Mucosa of rectum (tissue), 2 donors: Measurements from ENCODE around the gene ABHD10.

ENCODE experiments used
- H3K27ac ChIP-seq, 2 donors: one replicate each; pipeline ENCODE4 v1.7.0; 2013; ENCODE audit warnings: inconsistent platforms in 2 of 2, low read depth in 2 of 2, low read length in 2 of 2
- H3K27me3 ChIP-seq, 2 donors: one replicate each; pipeline ENCODE4 v1.7.0; 2013; ENCODE audit warnings: low read length in 2 of 2; ENCODE audit not compliant: control insufficient read depth in 2 of 2, insufficient read depth in 2 of 2
- H3K36me3 ChIP-seq, 2 donors: one replicate each; pipeline ENCODE4 v1.7.0; 2013; ENCODE audit warnings: low read length in 2 of 2; ENCODE audit not compliant: control insufficient read depth in 2 of 2, insufficient read depth in 2 of 2
- H3K4me1 ChIP-seq, 2 donors: one replicate each; pipeline ENCODE4 v1.7.0; 2013; ENCODE audit warnings: low read length in 2 of 2, mild to moderate bottlenecking in 1 of 2; ENCODE audit not compliant: control insufficient read depth in 2 of 2, insufficient read depth in 2 of 2
- H3K4me3 ChIP-seq, 2 donors: one replicate each; pipeline ENCODE4 v1.7.0; 2013; ENCODE audit warnings: low read length in 2 of 2
- H3K9ac ChIP-seq, 2 donors: one replicate each; pipeline ENCODE4 v1.7.0; 2013; ENCODE audit warnings: low read length in 2 of 2, low read depth in 1 of 2, mild to moderate bottlenecking in 1 of 2
- H3K9me3 ChIP-seq, 2 donors: one replicate each; pipeline ENCODE4 v1.7.0; 2013; ENCODE audit warnings: low read length in 2 of 2; ENCODE audit not compliant: control insufficient read depth in 2 of 2
- donor health status: healthy.
- donor health status: Normal muscosa, but diverticular disease.

The ABHD10 gene

GRCh38 chr3:111978583-111979433 lies at the start of gene ABHD10:
Gene ABHD10 (plus strand): TSS chr3:111979026. CDS start chr3:111979062, 36 bp downstream.
- Histone ChIP-seq H3K36me3 (no peaks in the 10 kb centered on the region), H3K9ac (peak within 1 kb of the TSS; percentile 78 to 89), H3K27me3 (no peaks in the 10 kb centered on the region), H3K9me3 (no peaks in the 10 kb centered on the region), H3K4me3 (peak within 1 kb of the TSS; percentile 96), H3K4me1 (peaks cover 8 to 19% of the 10 kb centered on the region in 2 donors), H3K27ac (peak within 1 kb of the TSS; percentile 77 to 87)

GRCh38 chr3:111929484-111929883 lies 49.3 kb upstream of the ABHD10 start:
- Histone ChIP-seq H3K9ac (no peak overlapping the region), H3K27ac (no peak overlapping the region), H3K27me3 (no peaks in the 10 kb centered on the region), H3K9me3 (no peaks in the 10 kb centered on the region), H3K4me1 (no peaks in the 10 kb centered on the region), H3K4me3 (no peak overlapping the region), H3K36me3 (no peaks in the 10 kb centered on the region)

- no peaks in the 10 kb centered on the region for H3K36me3 ChIP-seq
- no peaks in the 10 kb centered on the region for H3K4me1 ChIP-seq
- H3K4me3 ChIP-seq, result no peak overlapping the region
- H3K27ac ChIP-seq, result no peak overlapping the region
- no peak overlapping the region for H3K9ac ChIP-seq
- no peaks in the 10 kb centered on the region for H3K27me3 ChIP-seq
- H3K9me3 ChIP-seq, result no peaks in the 10 kb centered on the region
These were observed 45.9 kb upstream of the ABHD10 start for GRCh38 chr3:111932946-111933345.

DNA sequence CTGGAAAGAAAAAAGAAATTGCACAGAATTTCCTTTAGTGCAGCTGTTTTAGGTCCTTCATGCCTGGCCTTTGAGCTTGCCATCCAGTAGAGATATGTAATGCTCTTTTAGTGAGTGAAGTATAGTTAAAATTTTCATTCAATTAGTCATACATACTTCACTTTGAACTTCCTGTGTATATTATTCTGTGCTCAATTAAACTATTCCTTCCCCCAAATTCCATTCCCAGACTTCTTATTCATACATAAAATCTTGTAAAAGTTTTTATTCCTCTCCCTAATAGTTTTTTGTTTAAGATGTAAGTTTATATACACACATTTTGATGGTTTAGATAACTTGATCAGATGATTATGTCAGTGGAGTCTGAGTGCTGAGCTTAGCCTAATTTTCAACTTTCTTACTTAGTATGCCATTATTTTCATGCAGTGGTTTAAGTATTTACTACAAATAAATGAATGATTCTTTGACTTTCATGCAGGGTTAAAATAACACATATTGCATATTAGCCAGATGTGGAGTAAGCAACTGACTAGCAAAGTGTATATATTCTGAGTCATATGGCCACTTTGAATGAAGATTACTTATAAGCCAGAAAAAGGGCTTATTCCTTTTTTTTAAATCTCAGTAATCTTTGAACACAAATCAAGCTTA lies 42.5 kb upstream of the ABHD10 start:
- Histone ChIP-seq H3K27me3 (no peaks in the 10 kb centered on the region), H3K36me3 (peaks cover 0 to 4% of the 10 kb centered on the region in 2 donors), H3K9me3 (no peaks in the 10 kb centered on the region), H3K4me3 (no peak overlapping the region), H3K9ac (no peak overlapping the region), H3K4me1 (no peaks in the 10 kb centered on the region), H3K27ac (no peak overlapping the region)

GRCh38 chr3:111936967-111937366 lies 41.9 kb upstream of the ABHD10 start:
- H3K9me3 ChIP-seq, result no peaks in the 10 kb centered on the region
- no peak overlapping the region for H3K9ac ChIP-seq
- no peaks in the 10 kb centered on the region for H3K27me3 ChIP-seq
- peaks cover 0 to 4% of the 10 kb centered on the region in 2 donors for H3K36me3 ChIP-seq
- H3K27ac ChIP-seq, result no peak overlapping the region
- H3K4me3 ChIP-seq, result no peak overlapping the region
- no peaks in the 10 kb centered on the region for H3K4me1 ChIP-seq

DNA sequence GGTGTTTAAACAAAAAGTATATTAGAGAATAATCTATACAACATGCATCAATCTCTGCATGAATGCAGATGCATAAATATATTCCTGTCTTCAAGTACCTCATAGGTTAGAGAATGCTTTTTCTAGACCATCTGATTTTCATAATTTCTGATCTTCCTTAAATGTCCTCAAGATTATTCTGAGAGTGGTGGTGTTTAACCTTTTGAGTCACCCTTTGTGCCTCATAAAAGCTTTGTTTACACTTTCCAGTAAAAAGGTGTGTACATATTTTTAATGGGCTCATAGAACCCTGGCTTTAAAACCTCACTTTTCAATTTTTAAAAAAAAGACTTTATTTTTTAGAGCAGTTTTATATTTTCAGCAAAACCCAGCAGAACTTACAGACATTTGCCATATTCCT lies 41.0 kb upstream of the ABHD10 start:
- peaks cover 0 to 4% of the 10 kb centered on the region in 2 donors for H3K36me3 ChIP-seq

DNA sequence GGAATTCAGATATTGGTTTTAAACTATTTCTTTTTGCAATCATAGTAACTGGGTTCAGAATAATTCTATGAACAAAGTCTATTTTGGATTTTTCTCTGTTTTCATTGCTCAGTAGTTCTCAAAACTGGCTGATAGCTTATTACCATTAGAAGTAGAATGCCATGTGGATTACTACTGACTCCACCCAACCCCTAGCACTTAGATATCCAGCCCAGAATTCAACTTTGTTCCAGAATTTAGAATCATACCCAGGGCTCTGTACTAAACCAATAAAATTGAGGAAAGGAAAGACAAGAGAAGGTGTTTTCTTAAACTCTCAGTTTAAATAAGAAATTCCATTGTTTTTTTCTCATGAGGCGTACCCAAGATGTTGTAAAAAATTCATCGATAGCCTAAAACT lies 39.0 kb upstream of the ABHD10 start:
- peaks cover 0 to 4% of the 10 kb centered on the region in 2 donors for H3K36me3 ChIP-seq
- no peak overlapping the region for H3K4me3 ChIP-seq
- no peak overlapping the region for H3K9ac ChIP-seq
- no peaks in the 10 kb centered on the region for H3K27me3 ChIP-seq
- H3K27ac ChIP-seq, result no peak overlapping the region
- no peaks in the 10 kb centered on the region for H3K4me1 ChIP-seq
- H3K9me3 ChIP-seq, result no peaks in the 10 kb centered on the region

More for the DNA sequence above, 41.0 kb upstream of the ABHD10 start:
- H3K27ac ChIP-seq, result no peak overlapping the region
- no peaks in the 10 kb centered on the region for H3K27me3 ChIP-seq
- H3K9ac ChIP-seq, result no peak overlapping the region
- H3K4me3 ChIP-seq, result no peak overlapping the region
- no peaks in the 10 kb centered on the region for H3K4me1 ChIP-seq
- H3K9me3 ChIP-seq, result no peaks in the 10 kb centered on the region

GRCh38 chr3:111943533-111943932 lies 35.3 kb upstream of the ABHD10 start:
- H3K4me1 ChIP-seq, result no peaks in the 10 kb centered on the region
- H3K9ac ChIP-seq, result no peak overlapping the region
- H3K4me3 ChIP-seq, result no peak overlapping the region
- no peak overlapping the region for H3K27ac ChIP-seq
- no peaks in the 10 kb centered on the region for H3K27me3 ChIP-seq
- H3K36me3 ChIP-seq, result peaks cover 0 to 4% of the 10 kb centered on the region in 2 donors
- H3K9me3 ChIP-seq, result no peaks in the 10 kb centered on the region

DNA sequence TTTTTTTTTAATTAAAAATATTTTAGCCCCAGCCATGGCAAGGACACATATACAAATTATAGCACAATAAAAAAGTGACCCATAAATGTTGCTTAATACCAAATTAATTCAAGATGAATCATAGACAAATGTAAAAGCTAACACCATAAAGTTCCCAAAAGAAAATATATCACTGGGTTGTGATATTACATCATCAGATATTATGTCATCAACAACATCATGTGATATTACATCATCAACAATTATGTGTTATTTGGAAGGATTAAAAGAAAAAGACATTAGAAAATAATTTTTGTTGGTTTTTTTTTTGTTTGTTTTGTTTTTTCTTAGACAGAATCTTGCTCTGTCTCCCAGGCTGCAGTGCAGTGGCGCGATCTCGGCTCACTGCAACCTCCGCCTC lies 34.5 kb upstream of the ABHD10 start:
- no peaks in the 10 kb centered on the region for H3K9me3 ChIP-seq
- H3K27ac ChIP-seq, result no peak overlapping the region
- no peak overlapping the region for H3K4me3 ChIP-seq
- no peaks in the 10 kb centered on the region for H3K27me3 ChIP-seq
- no peaks in the 10 kb centered on the region for H3K4me1 ChIP-seq
- peaks cover 0 to 4% of the 10 kb centered on the region in 2 donors for H3K36me3 ChIP-seq
- no peak overlapping the region for H3K9ac ChIP-seq

DNA sequence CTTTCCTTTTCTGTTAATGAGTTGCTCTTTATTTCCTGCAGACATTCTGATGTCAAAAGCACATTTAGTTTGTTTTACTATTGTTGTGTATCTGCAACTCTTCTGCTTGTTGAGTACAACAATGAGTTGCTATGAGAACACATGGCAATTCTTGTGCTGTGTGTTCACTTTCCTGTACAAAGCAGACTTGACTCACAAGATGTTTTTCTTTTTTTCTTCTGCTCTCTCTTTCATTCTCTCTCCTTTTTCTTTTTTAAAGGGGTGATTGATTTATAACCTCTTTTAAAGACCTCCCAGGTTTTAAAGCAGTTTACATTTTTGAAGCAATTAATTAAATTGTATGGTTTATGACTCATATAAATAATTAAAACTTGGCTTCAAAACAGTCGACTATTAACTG lies 31.6 kb upstream of the ABHD10 start:
- no peaks in the 10 kb centered on the region for H3K9me3 ChIP-seq
- H3K27me3 ChIP-seq, result no peaks in the 10 kb centered on the region
- H3K27ac ChIP-seq, result no peak overlapping the region
- no peak overlapping the region for H3K9ac ChIP-seq
- no peaks in the 10 kb centered on the region for H3K4me1 ChIP-seq
- no peak overlapping the region for H3K4me3 ChIP-seq
- H3K36me3 ChIP-seq, result no peaks in the 10 kb centered on the region
